Upper lobe of right lung (tissue), 1 donor: ENCODE measurements around the gene FBXO27. TPM values are rescaled to one million over a fixed set of nuclear protein-coding genes. Genes with fewer than 3 reads are reported as not detected.
"Not testable (repeated sequence)": the region's sequence is repeated elsewhere in the genome, so short reads cannot be mapped to it uniquely, and the experiment has no call there.

Experiments
- ATAC-seq: fragments of 200-7000 bp; cut with Tn5 transposase; one replicate; pipeline ENCODE4 v1.9.1; 2020; ENCODE audit warnings: mild to moderate bottlenecking, moderate library complexity
- DNase-seq: peaks from one replicate; pipeline ENCODE4 v3.0.0-alpha.2; 2020
- H3K27ac ChIP-seq: fragments of 200-600 bp; one replicate; pipeline ENCODE4 v1.8.0; 2022
- H3K27me3 ChIP-seq: fragments of 200-600 bp; one replicate; pipeline ENCODE4 v1.8.0; 2022; ENCODE audit warnings: mild to moderate bottlenecking
- H3K36me3 ChIP-seq: fragments of 200-600 bp; one replicate; pipeline ENCODE4 v1.8.0; 2022
- H3K4me1 ChIP-seq: fragments of 200-600 bp; one replicate; pipeline ENCODE4 v1.8.0; 2022
- H3K4me3 ChIP-seq: fragments of 200-600 bp; one replicate; pipeline ENCODE4 v1.8.0; 2022; ENCODE audit warnings: mild to moderate bottlenecking
- H3K9me3 ChIP-seq: fragments of 200-600 bp; one replicate; pipeline ENCODE4 v1.8.0; 2022
- intact Hi-C: fragments of 100-400 bp; cut with DNase I; formaldehyde crosslinking; loops from one replicate; pipeline ENCODE4 v1.11.0; 2022
- total RNA-seq: library from RNA; stranded (reverse); fragmentation: NEBNext Ultra II Directional; extraction: Animal tissue kit (Norgen Biotek cat#: 25700); gene quantifications from one replicate; pipeline ENCODE4 v1.2.1, GENCODE V29; 2021
- TF ChIP-seq, protein P1 (sequence below): fragments of 200-600 bp; IDR thresholded peaks from one replicate; pipeline ENCODE4 v1.8.0; 2022; ENCODE audit warnings: antibody characterized with exemption
- donor health status: DM: no; HTN: yes; CAD: no; lungs with severe emphysema.

The FBXO27 gene
- total RNA-seq, 1 donor from 2014 or later = 7.6 TPM

DNA sequence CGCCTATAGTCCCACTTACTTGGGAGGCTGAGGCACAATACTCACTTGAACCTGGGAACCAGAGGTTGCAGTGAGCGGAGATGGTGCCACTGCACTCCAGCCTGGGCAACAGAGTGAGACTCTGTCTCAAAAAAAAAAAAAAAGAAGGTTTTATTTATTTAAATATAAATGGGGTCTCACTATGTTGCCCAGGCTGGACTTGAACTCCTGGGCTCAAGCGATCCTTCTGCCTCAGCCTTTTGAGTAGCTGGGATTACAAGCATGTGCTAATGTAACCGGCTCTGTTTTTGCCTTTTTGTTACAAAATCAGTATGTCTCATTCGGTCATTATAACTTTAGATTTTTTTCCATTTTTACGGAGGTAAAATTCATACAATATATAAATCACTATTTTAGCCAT, 24.2 kb downstream of the FBXO27 start:
- H3K9me3 ChIP-seq = no peaks in the 10 kb centered on the region
- no peak overlapping the region for H3K27ac ChIP-seq
- no peak overlapping the region for H3K4me3 ChIP-seq
- H3K4me1 ChIP-seq = no peaks in the 10 kb centered on the region
- no peaks in the 10 kb centered on the region for H3K36me3 ChIP-seq
- intact Hi-C loops = no loop called here
- peaks cover 9% of the 10 kb centered on the region for H3K27me3 ChIP-seq
- no peak for ATAC-seq
- TF ChIP-seq, protein P1, sequence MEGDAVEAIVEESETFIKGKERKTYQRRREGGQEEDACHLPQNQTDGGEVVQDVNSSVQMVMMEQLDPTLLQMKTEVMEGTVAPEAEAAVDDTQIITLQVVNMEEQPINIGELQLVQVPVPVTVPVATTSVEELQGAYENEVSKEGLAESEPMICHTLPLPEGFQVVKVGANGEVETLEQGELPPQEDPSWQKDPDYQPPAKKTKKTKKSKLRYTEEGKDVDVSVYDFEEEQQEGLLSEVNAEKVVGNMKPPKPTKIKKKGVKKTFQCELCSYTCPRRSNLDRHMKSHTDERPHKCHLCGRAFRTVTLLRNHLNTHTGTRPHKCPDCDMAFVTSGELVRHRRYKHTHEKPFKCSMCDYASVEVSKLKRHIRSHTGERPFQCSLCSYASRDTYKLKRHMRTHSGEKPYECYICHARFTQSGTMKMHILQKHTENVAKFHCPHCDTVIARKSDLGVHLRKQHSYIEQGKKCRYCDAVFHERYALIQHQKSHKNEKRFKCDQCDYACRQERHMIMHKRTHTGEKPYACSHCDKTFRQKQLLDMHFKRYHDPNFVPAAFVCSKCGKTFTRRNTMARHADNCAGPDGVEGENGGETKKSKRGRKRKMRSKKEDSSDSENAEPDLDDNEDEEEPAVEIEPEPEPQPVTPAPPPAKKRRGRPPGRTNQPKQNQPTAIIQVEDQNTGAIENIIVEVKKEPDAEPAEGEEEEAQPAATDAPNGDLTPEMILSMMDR = no peak
- no peak for DNase-seq

DNA sequence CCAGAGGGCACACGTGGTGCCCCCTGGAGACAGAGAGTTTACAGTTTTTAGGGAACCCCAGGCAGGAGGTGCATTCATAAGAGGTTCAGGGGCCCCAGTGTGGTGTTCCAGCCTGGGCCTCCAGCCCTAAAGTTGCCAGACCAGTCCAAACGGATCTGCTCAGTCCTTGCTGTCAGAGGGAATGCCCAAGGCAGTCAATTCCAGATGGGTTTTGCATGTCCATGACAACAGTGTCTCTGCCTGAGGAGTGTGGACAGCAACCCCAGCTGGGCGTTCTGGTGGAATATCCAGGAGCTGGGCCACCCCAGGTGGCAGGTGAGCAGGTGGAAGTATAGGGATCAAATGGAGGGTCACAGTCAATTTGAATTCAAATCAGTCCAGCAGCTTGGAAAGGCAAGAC, 25.3 kb downstream of the FBXO27 start:
- no peak for ATAC-seq
- Histone ChIP-seq H3K4me3 (no peak overlapping the region), H3K27ac (no peak overlapping the region), H3K4me1 (no peaks in the 10 kb centered on the region), H3K36me3 (no peaks in the 10 kb centered on the region), H3K9me3 (no peaks in the 10 kb centered on the region), H3K27me3 (peaks cover 9% of the 10 kb centered on the region)
- TF ChIP-seq, protein P1 = no peak
- intact Hi-C loops = no loop called here
- DNase-seq = no peak

DNA sequence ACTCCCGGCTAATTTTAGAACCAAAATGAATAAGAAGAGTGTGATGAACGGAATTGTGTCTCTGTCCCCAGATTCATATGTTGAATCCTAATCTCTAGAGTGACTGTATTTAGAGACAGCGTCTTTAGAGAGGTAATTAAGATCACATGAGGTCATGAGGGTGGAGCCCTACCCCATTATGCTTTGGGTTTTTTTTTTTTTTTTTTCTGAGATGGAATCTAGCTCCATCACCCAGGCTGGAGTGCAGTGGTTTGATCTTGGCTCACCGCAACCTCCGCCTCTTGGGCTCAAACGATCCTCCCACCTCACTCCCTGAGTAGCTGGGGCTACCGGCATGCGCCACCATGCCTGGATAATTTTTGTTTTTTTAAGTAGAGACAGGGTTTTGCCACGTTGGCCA, 27.9 kb downstream of the FBXO27 start:
- Histone ChIP-seq H3K27ac (no peak overlapping the region), H3K27me3 (peaks cover 9% of the 10 kb centered on the region), H3K4me3 (no peak overlapping the region), H3K36me3 (no peaks in the 10 kb centered on the region), H3K4me1 (no peaks in the 10 kb centered on the region), H3K9me3 (no peaks in the 10 kb centered on the region)
- DNase-seq = no peak
- ATAC-seq = no peak
- TF ChIP-seq, protein P1 = no peak
- intact Hi-C loops = no loop called here

DNA sequence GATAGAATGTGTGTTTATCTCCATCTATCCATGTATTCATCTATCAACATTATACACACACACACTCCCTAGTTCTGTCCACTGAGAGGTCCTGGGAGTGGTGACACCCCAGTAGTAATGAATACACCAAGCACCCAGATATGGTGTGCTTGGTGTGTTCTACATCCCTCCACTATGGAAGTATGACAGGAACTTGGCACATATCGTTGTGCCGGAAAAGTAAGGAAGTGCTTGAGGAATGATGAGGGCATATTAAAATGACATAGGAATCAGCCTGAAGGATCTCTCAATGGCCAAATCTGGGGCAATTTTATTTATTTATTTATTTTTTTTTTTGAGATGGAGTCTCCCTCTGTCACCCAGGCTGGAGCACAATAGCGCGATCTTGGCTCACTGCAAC, 28.6 kb downstream of the FBXO27 start:
- DNase-seq (no peak), ATAC-seq (no peak)
- intact Hi-C loops = no loop called here
- no peaks in the 10 kb centered on the region for H3K9me3 ChIP-seq
- H3K27ac ChIP-seq = no peak overlapping the region
- H3K4me3 ChIP-seq = no peak overlapping the region
- H3K36me3 ChIP-seq = no peaks in the 10 kb centered on the region
- peaks cover 9% of the 10 kb centered on the region for H3K27me3 ChIP-seq
- no peaks in the 10 kb centered on the region for H3K4me1 ChIP-seq
- TF ChIP-seq, protein P1 = no peak

DNA sequence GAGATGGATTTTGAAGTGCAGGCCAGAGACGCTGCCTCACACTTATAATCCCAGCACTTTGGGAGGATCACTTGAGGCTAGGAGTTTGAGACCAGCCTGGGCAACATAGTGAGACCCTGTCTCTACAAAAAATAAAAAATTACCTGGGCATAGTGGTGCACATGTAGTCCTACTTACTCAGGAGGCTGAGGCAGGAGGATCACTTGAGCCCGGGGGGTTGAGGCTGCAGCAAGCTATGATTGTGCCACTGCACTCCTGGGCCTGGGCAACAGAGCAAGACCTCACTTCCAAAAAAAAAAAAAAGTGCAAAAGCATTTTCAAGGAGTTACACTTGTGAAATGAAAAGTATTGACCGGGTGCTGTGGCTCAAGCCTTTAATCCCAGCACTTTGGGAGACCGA, 29.2 kb downstream of the FBXO27 start:
- no peak overlapping the region for H3K4me3 ChIP-seq
- no peak overlapping the region for H3K27ac ChIP-seq
- TF ChIP-seq, protein P1 = no peak
- peaks cover 9% of the 10 kb centered on the region for H3K27me3 ChIP-seq
- no peaks in the 10 kb centered on the region for H3K4me1 ChIP-seq
- no peak for DNase-seq
- intact Hi-C loops = no loop called here
- no peak for ATAC-seq
- H3K36me3 ChIP-seq = no peaks in the 10 kb centered on the region
- H3K9me3 ChIP-seq = no peaks in the 10 kb centered on the region

DNA sequence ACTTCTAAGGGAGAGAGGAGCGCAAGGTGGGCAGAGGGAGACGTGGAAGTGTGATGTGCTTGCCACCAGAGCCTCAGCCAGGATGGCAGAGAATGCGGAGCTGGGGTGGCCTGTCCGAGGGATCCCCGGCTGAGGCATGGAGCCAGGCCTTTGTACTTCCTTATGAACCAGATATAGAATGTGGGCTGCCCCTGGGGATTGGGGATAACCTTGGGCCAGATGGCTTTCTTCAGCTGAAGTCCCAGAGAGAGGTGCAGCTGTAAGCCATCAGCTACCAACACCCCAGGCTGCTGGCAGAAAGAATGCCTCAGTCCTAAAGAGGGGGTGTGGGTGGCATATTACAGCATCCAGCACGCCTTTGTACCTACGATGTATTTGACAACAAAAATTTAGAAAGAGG, 31.3 kb downstream of the FBXO27 start:
- intact Hi-C loops = no loop called here
- no peak for ATAC-seq
- Histone ChIP-seq H3K4me1 (no peaks in the 10 kb centered on the region), H3K4me3 (no peak overlapping the region), H3K9me3 (no peaks in the 10 kb centered on the region), H3K27ac (no peak overlapping the region), H3K27me3 (peaks cover 9% of the 10 kb centered on the region), H3K36me3 (no peaks in the 10 kb centered on the region)
- DNase-seq = no peak
- TF ChIP-seq, protein P1 = no peak

DNA sequence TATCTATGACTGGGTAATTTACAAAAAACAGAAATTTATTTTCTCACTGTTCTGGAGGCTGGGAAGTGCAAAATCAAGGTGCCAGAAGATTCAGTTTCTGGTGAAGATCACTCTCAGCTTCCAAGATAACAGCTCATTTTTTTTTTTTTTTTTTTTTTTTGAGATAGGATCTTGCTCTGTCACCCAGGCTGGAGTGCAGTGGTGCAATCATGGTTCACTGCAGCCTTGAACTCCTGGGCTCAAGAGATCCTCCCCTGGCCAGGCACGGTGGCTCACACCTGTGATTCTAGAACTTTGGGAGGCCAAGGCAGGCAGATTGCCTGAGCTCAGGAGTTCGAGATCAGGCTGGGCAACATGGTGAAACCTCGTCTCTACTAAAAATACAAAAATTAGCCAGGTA, 34.8 kb downstream of the FBXO27 start:
- H3K27me3 ChIP-seq, H3K27ac ChIP-seq, DNase-seq: not testable (repeated sequence)

More for the DNA sequence above, 34.8 kb downstream of the FBXO27 start:
- H3K4me1 ChIP-seq, ATAC-seq, H3K36me3 ChIP-seq, H3K9me3 ChIP-seq, H3K4me3 ChIP-seq, intact Hi-C loops: not testable (repeated sequence)
